SU-DHL-6 (cell line): ENCODE measurements around the gene ESRRB.

ENCODE experiments used
- CTCF ChIP-seq: fragments of 200-600 bp; sonication (generic); IDR thresholded peaks from one replicate; pipeline ENCODE4 v1.5.1; 2017; ENCODE audit warnings: antibody characterized with exemption, mild to moderate bottlenecking, low read length, moderate library complexity; ENCODE audit not compliant: insufficient read depth, poor library complexity, severe bottlenecking
- EZH2phosphoT487 ChIP-seq: fragments of 200-600 bp; sonication (generic), shearing (Covaris generic); conservative IDR thresholded peaks from 2 replicates; pipeline ENCODE4 v1.6.1; 2018; ENCODE audit warnings: mild to moderate bottlenecking, antibody characterized with exemption, low read length, moderate library complexity, mixed read lengths

- no peak for TF ChIP-seq CTCF
- no peak for TF ChIP-seq EZH2phosphoT487
These were observed 25.9 kb upstream of the ESRRB start for GRCh38 chr14:76349993-76350392.
